DMS53 (cell line): ENCODE data around the gene KLRF2.

Experiments used
- DNase-seq: peaks from one replicate; lab custom pipeline; 2025; lab: John Stamatoyannopoulos, UW

Gene KLRF2

GRCh38 chr12:9936591-9936990, 55.3 kb downstream of the KLRF2 start:
- no peak for DNase-seq

- peak; percentile 73 for DNase-seq
These were observed 59.1 kb downstream of the KLRF2 start for GRCh38 chr12:9940375-9940774.

- DNase-seq: peak; percentile 40
These were observed 60.5 kb downstream of the KLRF2 start for GRCh38 chr12:9941838-9942237.

GRCh38 chr12:9943240-9943639, 62.0 kb downstream of the KLRF2 start:
- DNase-seq: peak; percentile 97

- DNase-seq: peak; percentile 34
These were observed 63.1 kb downstream of the KLRF2 start for GRCh38 chr12:9944391-9944790.
